Sigmoid colon (tissue), 3 donors: ENCODE results near the gene ARPC3.

Experiments used
- CTCF ChIP-seq, 4 experiments: fragments of 450-650 bp in 3 of 4; fragments of 200-600 bp in 1 of 4; IDR thresholded peaks; one replicate each; pipeline ENCODE4 v1.5.1; 2016 to 2019; ENCODE audit warnings: antibody characterized with exemption in 4 of 4, mild to moderate bottlenecking in 3 of 4, moderate library complexity in 2 of 4
- POLR2A ChIP-seq, 2 donors: fragments of 450-650 bp; IDR thresholded peaks; one replicate each; pipeline ENCODE4 v1.6.1; 2016; ENCODE audit warnings: antibody characterized with exemption in 2 of 2, mild to moderate bottlenecking in 2 of 2, moderate library complexity in 2 of 2

DNA sequence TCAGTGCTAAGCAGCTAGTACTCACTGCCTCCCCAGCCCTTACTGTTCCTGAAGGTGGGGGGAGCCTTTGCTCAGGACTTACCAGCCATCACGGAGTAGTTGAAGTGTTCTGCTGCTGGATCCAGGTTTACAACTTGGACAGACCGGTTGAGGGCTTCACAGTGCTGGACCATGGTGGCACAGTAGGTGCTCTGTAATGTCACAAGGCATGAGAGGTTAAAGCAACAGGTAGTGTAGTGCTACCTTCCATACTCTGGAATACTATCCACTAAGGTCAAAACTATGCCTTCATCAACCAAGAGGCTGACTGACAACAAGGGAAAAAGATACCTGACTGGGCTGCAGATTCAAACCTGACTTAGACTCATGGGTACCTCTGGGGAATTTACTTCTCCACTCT is 14.9 kb upstream of the ARPC3 start:
- TF ChIP-seq POLR2A (IDR thresholded peaks at IDR 0.05) = no peak
- no peak for TF ChIP-seq CTCF (IDR thresholded peaks at IDR 0.05)
